Astrocyte (in vitro differentiated cells and primary cell): ENCODE measurements around the gene PKHD1.

Experiments
- EZH2 ChIP-seq: IDR thresholded peaks from 2 replicates; pipeline ENCODE4 v1.6.1; 2012; ENCODE audit warnings: mild to moderate bottlenecking, low read length, inconsistent platforms; ENCODE audit not compliant: insufficient read depth
- TF ChIP-seq, protein P1 (sequence below): IDR thresholded peaks from 2 replicates; pipeline ENCODE4 v1.5.1; 2011; ENCODE audit warnings: low read depth, mild to moderate bottlenecking, inconsistent platforms, low read length, moderate library complexity; ENCODE audit not compliant: insufficient read depth

DNA sequence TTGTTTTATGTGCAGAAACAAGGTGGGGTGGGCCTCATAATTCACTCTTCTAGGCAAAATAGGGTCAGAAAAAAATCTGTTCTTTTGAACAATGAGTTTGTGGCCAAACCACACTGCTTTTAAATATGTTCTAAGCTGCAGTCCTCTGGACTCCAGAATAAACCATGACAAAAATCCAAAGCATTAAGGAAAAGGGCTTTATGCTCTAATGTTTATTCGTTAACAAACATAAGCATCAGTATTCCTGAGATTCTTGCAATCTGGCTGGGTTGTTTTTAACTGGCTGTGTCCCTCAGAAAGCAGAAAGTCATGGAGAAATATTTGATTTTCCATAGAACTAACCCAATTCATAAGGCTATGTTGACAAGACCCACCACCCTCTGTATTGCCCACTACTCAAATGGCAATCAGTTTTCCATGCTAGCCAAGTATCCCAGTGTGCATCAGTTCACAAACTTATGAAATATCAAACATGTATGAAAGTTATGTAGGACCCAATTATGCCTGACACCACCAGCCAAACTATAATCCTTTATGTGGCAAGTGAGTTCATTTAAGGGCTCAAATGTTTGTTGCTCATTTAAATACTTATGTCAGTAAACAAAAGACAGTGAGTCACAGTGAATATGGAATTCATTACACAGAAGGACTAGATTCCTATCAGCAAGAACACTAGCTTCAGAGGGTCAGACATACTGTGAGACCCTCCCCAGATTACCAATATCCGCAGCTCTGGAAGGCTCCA lies 45.1 kb downstream of the PKHD1 start:
- TF ChIP-seq, protein P1, sequence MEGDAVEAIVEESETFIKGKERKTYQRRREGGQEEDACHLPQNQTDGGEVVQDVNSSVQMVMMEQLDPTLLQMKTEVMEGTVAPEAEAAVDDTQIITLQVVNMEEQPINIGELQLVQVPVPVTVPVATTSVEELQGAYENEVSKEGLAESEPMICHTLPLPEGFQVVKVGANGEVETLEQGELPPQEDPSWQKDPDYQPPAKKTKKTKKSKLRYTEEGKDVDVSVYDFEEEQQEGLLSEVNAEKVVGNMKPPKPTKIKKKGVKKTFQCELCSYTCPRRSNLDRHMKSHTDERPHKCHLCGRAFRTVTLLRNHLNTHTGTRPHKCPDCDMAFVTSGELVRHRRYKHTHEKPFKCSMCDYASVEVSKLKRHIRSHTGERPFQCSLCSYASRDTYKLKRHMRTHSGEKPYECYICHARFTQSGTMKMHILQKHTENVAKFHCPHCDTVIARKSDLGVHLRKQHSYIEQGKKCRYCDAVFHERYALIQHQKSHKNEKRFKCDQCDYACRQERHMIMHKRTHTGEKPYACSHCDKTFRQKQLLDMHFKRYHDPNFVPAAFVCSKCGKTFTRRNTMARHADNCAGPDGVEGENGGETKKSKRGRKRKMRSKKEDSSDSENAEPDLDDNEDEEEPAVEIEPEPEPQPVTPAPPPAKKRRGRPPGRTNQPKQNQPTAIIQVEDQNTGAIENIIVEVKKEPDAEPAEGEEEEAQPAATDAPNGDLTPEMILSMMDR = no peak
- TF ChIP-seq EZH2 = no peak
